ENCODE data around the gene SLC43A2. TPM values are rescaled to one million over a fixed set of nuclear protein-coding genes. Genes with fewer than 3 reads are reported as not detected.

The SLC43A2 gene
- total RNA-seq, 2 experiments from 2014 or later, result 9.0 to 10.2 TPM

- Histone ChIP-seq H3K36me3 (ENCODE audit: insufficient read depth, low read length) (no peaks in the 10 kb centered on the region), H3K4me1 (ENCODE audit: insufficient read depth, low read length) (peaks cover 9% of the 10 kb centered on the region), H3K27me3 (ENCODE audit: control insufficient read depth in 1 of 2, insufficient read depth in 2 of 2, low read length in 2 of 2) (peaks cover 0 to 4% of the 10 kb centered on the region in 2 experiments), H3K9me3 (ENCODE audit: control insufficient read depth in 1 of 2, insufficient read depth in 1 of 2, low read length in 2 of 2) (peaks cover 0 to 13% of the 10 kb centered on the region in 2 experiments), H3K4me3 (ENCODE audit: low read length) (no peak overlapping the region), H3K27ac (ENCODE audit: low read depth in 1 of 2, low read length in 2 of 2) (no peak overlapping the region)
- no peaks in the 10 kb centered on the region for H3K36me3 Mint-ChIP-seq (ENCODE audit: low read depth)
- H3K4me1 Mint-ChIP-seq (ENCODE audit: low read depth), result no peaks in the 10 kb centered on the region
- TF ChIP-seq CTCF (IDR thresholded peaks at IDR 0.05), result no peak
- ChIA-PET CTCF (no interaction called here), POLR2A (no interaction called here)
- no peak overlapping the region for H3K4me3 Mint-ChIP-seq
- H3K27ac Mint-ChIP-seq, result no peak overlapping the region
- DNase-seq, result no peak
- H3K27me3 Mint-ChIP-seq, result no peaks in the 10 kb centered on the region
- no peaks in the 10 kb centered on the region for H3K9me3 Mint-ChIP-seq
- no peak for ATAC-seq (ENCODE audit: poor library complexity)
- intact Hi-C loops (cut with DNase I, micrococcal nuclease), result no loop called here
Measured at GRCh38 chr17:1605681-1606351, 22.8 kb downstream of the SLC43A2 start.

- intact Hi-C loops (cut with DNase I, micrococcal nuclease), result no loop called here
- ChIA-PET POLR2A (no interaction called here), CTCF (no interaction called here)
- Histone ChIP-seq H3K9me3 (ENCODE audit: control insufficient read depth in 1 of 2, insufficient read depth in 1 of 2, low read length in 2 of 2) (peaks cover 0 to 13% of the 10 kb centered on the region in 2 experiments), H3K4me1 (ENCODE audit: insufficient read depth, low read length) (peaks cover 9% of the 10 kb centered on the region), H3K36me3 (ENCODE audit: insufficient read depth, low read length) (no peaks in the 10 kb centered on the region), H3K4me3 (ENCODE audit: low read length) (no peak overlapping the region), H3K27ac (ENCODE audit: low read depth in 1 of 2, low read length in 2 of 2) (no peak overlapping the region), H3K27me3 (ENCODE audit: control insufficient read depth in 1 of 2, insufficient read depth in 2 of 2, low read length in 2 of 2) (peaks cover 0 to 4% of the 10 kb centered on the region in 2 experiments)
- TF ChIP-seq CTCF (IDR thresholded peaks at IDR 0.05), result no peak
- DNase-seq, result no peak
- Mint-ChIP-seq H3K9me3 (no peaks in the 10 kb centered on the region), H3K36me3 (ENCODE audit: low read depth) (no peaks in the 10 kb centered on the region), H3K4me1 (ENCODE audit: low read depth) (no peaks in the 10 kb centered on the region), H3K4me3 (no peak overlapping the region), H3K27me3 (no peaks in the 10 kb centered on the region), H3K27ac (no peak overlapping the region)
- ATAC-seq (ENCODE audit: poor library complexity), result no peak
Measured at GRCh38 chr17:1604831-1605528, 23.7 kb downstream of the SLC43A2 start.

GRCh38 chr17:1601571-1601970 lies 27.1 kb downstream of the SLC43A2 start:
- Histone ChIP-seq H3K9me3 (ENCODE audit: control insufficient read depth in 1 of 2, insufficient read depth in 1 of 2, low read length in 2 of 2) (peaks cover 0 to 13% of the 10 kb centered on the region in 2 experiments), H3K27me3 (ENCODE audit: control insufficient read depth in 1 of 2, insufficient read depth in 2 of 2, low read length in 2 of 2) (peaks cover 0 to 3% of the 10 kb centered on the region in 2 experiments), H3K4me3 (ENCODE audit: low read length) (no peak overlapping the region), H3K27ac (ENCODE audit: low read depth in 1 of 2, low read length in 2 of 2) (no peak overlapping the region), H3K36me3 (ENCODE audit: insufficient read depth, low read length) (no peaks in the 10 kb centered on the region), H3K4me1 (ENCODE audit: insufficient read depth, low read length) (peaks cover under 1% of the 10 kb centered on the region)
- DNase-seq, result no peak
- CTCF ChIA-PET, result no interaction called here
- H3K27me3 Mint-ChIP-seq, result no peaks in the 10 kb centered on the region
- no peak overlapping the region for H3K27ac Mint-ChIP-seq
- intact Hi-C loops (cut with DNase I, micrococcal nuclease), result no loop called here
- POLR2A ChIA-PET, result no interaction called here
- no peaks in the 10 kb centered on the region for H3K9me3 Mint-ChIP-seq
- H3K4me1 Mint-ChIP-seq (ENCODE audit: low read depth), result no peaks in the 10 kb centered on the region
- no peaks in the 10 kb centered on the region for H3K36me3 Mint-ChIP-seq (ENCODE audit: low read depth)
- TF ChIP-seq CTCF (IDR thresholded peaks at IDR 0.05), result no peak
- H3K4me3 Mint-ChIP-seq, result no peak overlapping the region
- ATAC-seq (ENCODE audit: poor library complexity), result no peak

Measured in CD4-positive, alpha-beta T cell (primary cell).